ENCODE results near the gene RGS6.

RGS6 gene

GRCh38 chr14:72347118-72347517 lies 414.9 kb downstream of the RGS6 start:
- Histone ChIP-seq H3K4me1 (ENCODE audit: insufficient read depth, insufficient read length) (no peaks in the 10 kb centered on the region), H3K27me3 (ENCODE audit: insufficient read depth, insufficient read length) (no peaks in the 10 kb centered on the region), H3K9me3 (ENCODE audit: insufficient read depth, low read length) (no peaks in the 10 kb centered on the region; the same call in 1 of the 2 replicates), H3K4me3 (ENCODE audit: insufficient read length, low read depth) (no peak overlapping the region), H3K36me3 (ENCODE audit: insufficient read depth, insufficient read length, low read length) (no peaks in the 10 kb centered on the region), H3K9ac (ENCODE audit: insufficient read length, low read depth) (no peak overlapping the region)
- no peak for DNase-seq (ENCODE audit: low read depth, low spot score)
- TF ChIP-seq YY1 (IDR thresholded peaks at IDR 0.05; ENCODE audit: insufficient read depth, insufficient read length): no peak
- no peak for TF ChIP-seq SUZ12 (IDR thresholded peaks at IDR 0.05; ENCODE audit: extremely low read depth, insufficient read depth, insufficient read length)
- no peak for TF ChIP-seq ZNF274 (IDR thresholded peaks at IDR 0.05; ENCODE audit: low read depth, low read length)

- Histone ChIP-seq H3K9ac (ENCODE audit: insufficient read length, low read depth) (no peak overlapping the region), H3K4me3 (ENCODE audit: insufficient read length, low read depth) (no peak overlapping the region), H3K36me3 (ENCODE audit: insufficient read depth, insufficient read length, low read length) (no peaks in the 10 kb centered on the region), H3K27me3 (ENCODE audit: insufficient read depth, insufficient read length) (no peaks in the 10 kb centered on the region), H3K4me1 (ENCODE audit: insufficient read depth, insufficient read length) (no peaks in the 10 kb centered on the region), H3K9me3 (ENCODE audit: insufficient read depth, low read length) (no peaks in the 10 kb centered on the region)
- no peak for DNase-seq (ENCODE audit: low read depth, low spot score)
- TF ChIP-seq ZNF274 (IDR thresholded peaks at IDR 0.05; ENCODE audit: low read depth, low read length) (no peak), SUZ12 (IDR thresholded peaks at IDR 0.05; ENCODE audit: extremely low read depth, insufficient read depth, insufficient read length) (no peak), YY1 (IDR thresholded peaks at IDR 0.05; ENCODE audit: insufficient read depth, insufficient read length) (no peak)
These were observed 418.0 kb downstream of the RGS6 start for GRCh38 chr14:72350215-72350614.

- H3K36me3 ChIP-seq (ENCODE audit: insufficient read depth, insufficient read length, low read length): no peaks in the 10 kb centered on the region
- H3K9ac ChIP-seq (ENCODE audit: insufficient read length, low read depth): no peak overlapping the region
- no peaks in the 10 kb centered on the region for H3K27me3 ChIP-seq (ENCODE audit: insufficient read depth, insufficient read length)
- H3K9me3 ChIP-seq (ENCODE audit: insufficient read depth, low read length): no peaks in the 10 kb centered on the region
- no peaks in the 10 kb centered on the region for H3K4me1 ChIP-seq (ENCODE audit: insufficient read depth, insufficient read length)
- no peak overlapping the region for H3K4me3 ChIP-seq (ENCODE audit: insufficient read length, low read depth)
- TF ChIP-seq YY1 (IDR thresholded peaks at IDR 0.05; ENCODE audit: insufficient read depth, insufficient read length) (no peak), ZNF274 (IDR thresholded peaks at IDR 0.05; ENCODE audit: low read depth, low read length) (no peak), SUZ12 (IDR thresholded peaks at IDR 0.05; ENCODE audit: extremely low read depth, insufficient read depth, insufficient read length) (no peak)
- no peak for DNase-seq (ENCODE audit: low read depth, low spot score)
These were observed 419.8 kb downstream of the RGS6 start for GRCh38 chr14:72352012-72352411.

- no peak for TF ChIP-seq YY1 (IDR thresholded peaks at IDR 0.05; ENCODE audit: insufficient read depth, insufficient read length)
- no peak for TF ChIP-seq ZNF274 (IDR thresholded peaks at IDR 0.05; ENCODE audit: low read depth, low read length)
- TF ChIP-seq SUZ12 (IDR thresholded peaks at IDR 0.05; ENCODE audit: extremely low read depth, insufficient read depth, insufficient read length): no peak
- H3K4me1 ChIP-seq (ENCODE audit: insufficient read depth, insufficient read length): no peaks in the 10 kb centered on the region
- no peaks in the 10 kb centered on the region for H3K9me3 ChIP-seq (ENCODE audit: insufficient read depth, low read length)
- H3K36me3 ChIP-seq (ENCODE audit: insufficient read depth, insufficient read length, low read length): no peaks in the 10 kb centered on the region
- DNase-seq (ENCODE audit: low read depth, low spot score): no peak
- no peaks in the 10 kb centered on the region for H3K27me3 ChIP-seq (ENCODE audit: insufficient read depth, insufficient read length)
- no peak overlapping the region for H3K4me3 ChIP-seq (ENCODE audit: insufficient read length, low read depth)
- no peak overlapping the region for H3K9ac ChIP-seq (ENCODE audit: insufficient read length, low read depth)
These were observed 434.4 kb downstream of the RGS6 start for GRCh38 chr14:72366619-72367018.

GRCh38 chr14:72369106-72369505 lies 436.9 kb downstream of the RGS6 start:
- no peak overlapping the region for H3K4me3 ChIP-seq (ENCODE audit: insufficient read length, low read depth)
- no peaks in the 10 kb centered on the region for H3K9me3 ChIP-seq (ENCODE audit: insufficient read depth, low read length)
- no peaks in the 10 kb centered on the region for H3K36me3 ChIP-seq (ENCODE audit: insufficient read depth, insufficient read length, low read length)
- no peaks in the 10 kb centered on the region for H3K4me1 ChIP-seq (ENCODE audit: insufficient read depth, insufficient read length)
- no peak for DNase-seq (ENCODE audit: low read depth, low spot score)
- TF ChIP-seq YY1 (IDR thresholded peaks at IDR 0.05; ENCODE audit: insufficient read depth, insufficient read length) (no peak), SUZ12 (IDR thresholded peaks at IDR 0.05; ENCODE audit: extremely low read depth, insufficient read depth, insufficient read length) (no peak)
- no peaks in the 10 kb centered on the region for H3K27me3 ChIP-seq (ENCODE audit: insufficient read depth, insufficient read length)
- H3K9ac ChIP-seq (ENCODE audit: insufficient read length, low read depth): no peak overlapping the region

- no peaks in the 10 kb centered on the region for H3K9me3 ChIP-seq (ENCODE audit: insufficient read depth, low read length)
- no peak for DNase-seq (ENCODE audit: low read depth, low spot score)
- TF ChIP-seq YY1 (IDR thresholded peaks at IDR 0.05; ENCODE audit: insufficient read depth, insufficient read length): no peak
- no peak for TF ChIP-seq ZNF274 (IDR thresholded peaks at IDR 0.05; ENCODE audit: low read depth, low read length)
- no peak for TF ChIP-seq SUZ12 (IDR thresholded peaks at IDR 0.05; ENCODE audit: extremely low read depth, insufficient read depth, insufficient read length)
These were observed 444.8 kb downstream of the RGS6 start for GRCh38 chr14:72377016-72377415.

GRCh38 chr14:72380456-72380855 lies 448.2 kb downstream of the RGS6 start:
- no peaks in the 10 kb centered on the region for H3K4me1 ChIP-seq (ENCODE audit: insufficient read depth, insufficient read length)
- H3K9ac ChIP-seq (ENCODE audit: insufficient read length, low read depth): no peak overlapping the region
- DNase-seq (ENCODE audit: low read depth, low spot score): no peak
- H3K9me3 ChIP-seq (ENCODE audit: insufficient read depth, low read length): no peaks in the 10 kb centered on the region
- no peaks in the 10 kb centered on the region for H3K27me3 ChIP-seq (ENCODE audit: insufficient read depth, insufficient read length)
- TF ChIP-seq SUZ12 (IDR thresholded peaks at IDR 0.05; ENCODE audit: extremely low read depth, insufficient read depth, insufficient read length) (no peak), YY1 (IDR thresholded peaks at IDR 0.05; ENCODE audit: insufficient read depth, insufficient read length) (no peak), ZNF274 (IDR thresholded peaks at IDR 0.05; ENCODE audit: low read depth, low read length) (no peak)
- no peaks in the 10 kb centered on the region for H3K36me3 ChIP-seq (ENCODE audit: insufficient read depth, insufficient read length, low read length)
- no peak overlapping the region for H3K4me3 ChIP-seq (ENCODE audit: insufficient read length, low read depth)

More at GRCh38 chr14:72377016-72377415, 444.8 kb downstream of the RGS6 start:
- no peak overlapping the region for H3K4me3 ChIP-seq (ENCODE audit: insufficient read length, low read depth)
- no peaks in the 10 kb centered on the region for H3K4me1 ChIP-seq (ENCODE audit: insufficient read depth, insufficient read length)
- H3K36me3 ChIP-seq (ENCODE audit: insufficient read depth, insufficient read length, low read length): no peaks in the 10 kb centered on the region
- no peaks in the 10 kb centered on the region for H3K27me3 ChIP-seq (ENCODE audit: insufficient read depth, insufficient read length)
- H3K9ac ChIP-seq (ENCODE audit: insufficient read length, low read depth): no peak overlapping the region
